Keratinocyte (primary cell): ENCODE measurements around the gene TMEM242. TPM values are rescaled to one million over a fixed set of nuclear protein-coding genes. Genes with fewer than 3 reads are reported as not detected.

Experiments
- DNase-seq: peaks from one replicate; pipeline ENCODE4 v3.0.0-alpha.2; 2011; ENCODE audit warnings: low read depth, missing footprints, low spot score
- FAIRE-seq: peaks from 2 replicates; lab custom pipeline; 2011; peaks lifted over from hg19 to GRCh38; lab: Jason Lieb, UNC
- H2AFZ ChIP-seq: 2 replicates; pipeline ENCODE4 v1.6.0; 2012; ENCODE audit warnings: low read length, control low read depth, inconsistent platforms; ENCODE audit not compliant: control insufficient read depth
- H3K27ac ChIP-seq: 2 replicates; pipeline ENCODE4 v1.5.1; 2011; ENCODE audit warnings: low read length; ENCODE audit not compliant: control insufficient read depth, insufficient read depth
- H3K27me3 ChIP-seq: 3 replicates; pipeline ENCODE4 v1.6.0; 2011; ENCODE audit warnings: low read length; ENCODE audit not compliant: control insufficient read depth, insufficient read depth; ENCODE audit errors: extremely low read depth
- H3K36me3 ChIP-seq, 2 experiments: 2 replicates in 1 of 2; 3 replicates in 1 of 2; pipeline ENCODE4 v1.5.1; 2011; ENCODE audit warnings: low read length in 2 of 2, mild to moderate bottlenecking in 1 of 2; ENCODE audit not compliant: control insufficient read depth in 2 of 2, insufficient read depth in 2 of 2; ENCODE audit errors: extremely low read depth in 1 of 2
- H3K4me1 ChIP-seq: 3 replicates; pipeline ENCODE4 v1.5.1; 2011; ENCODE audit warnings: low read length; ENCODE audit not compliant: control insufficient read depth, insufficient read depth; ENCODE audit errors: extremely low read depth
- H3K4me2 ChIP-seq: 3 replicates; pipeline ENCODE4 v1.6.0; 2011; ENCODE audit warnings: low read depth, low read length; ENCODE audit not compliant: control insufficient read depth, insufficient read depth; ENCODE audit errors: extremely low read depth
- H3K4me3 ChIP-seq, 3 experiments: fragments of 200-600 bp in 1 of 3; sonication (generic) in 1 of 3; 2 replicates in 2 of 3; 3 replicates in 1 of 3; pipeline ENCODE4 v1.5.1; 2011 to 2016; ENCODE audit warnings: low read length in 3 of 3, mild to moderate bottlenecking in 3 of 3, control low read depth in 2 of 3, inconsistent platforms in 1 of 3, low read depth in 1 of 3, mixed read lengths in 1 of 3, mixed run types in 1 of 3, moderate library complexity in 1 of 3; ENCODE audit not compliant: control insufficient read depth in 2 of 3, insufficient read depth in 2 of 3; ENCODE audit errors: extremely low read depth in 1 of 3
- H3K79me2 ChIP-seq: 2 replicates; pipeline ENCODE4 v1.6.0; 2012; ENCODE audit warnings: low read length; ENCODE audit not compliant: control insufficient read depth, insufficient read depth
- H3K9ac ChIP-seq: 3 replicates; pipeline ENCODE4 v1.6.0; 2011; ENCODE audit warnings: low read length; ENCODE audit not compliant: control insufficient read depth, insufficient read depth; ENCODE audit errors: extremely low read depth
- H3K9me1 ChIP-seq: 3 replicates; pipeline ENCODE4 v1.6.0; 2011; ENCODE audit warnings: low read length; ENCODE audit not compliant: control insufficient read depth, insufficient read depth; ENCODE audit errors: extremely low read depth
- H3K9me3 ChIP-seq: 2 replicates; pipeline ENCODE4 v1.5.1; 2012; ENCODE audit warnings: low read depth, low read length; ENCODE audit not compliant: control insufficient read depth
- H4K20me1 ChIP-seq: 3 replicates; pipeline ENCODE4 v1.6.0; 2011; ENCODE audit warnings: low read length; ENCODE audit not compliant: control insufficient read depth, insufficient read depth; ENCODE audit errors: extremely low read depth
- EZH2 ChIP-seq: IDR thresholded peaks from one replicate; pipeline ENCODE4 v1.6.1; 2012; ENCODE audit warnings: inconsistent platforms, mild to moderate bottlenecking, low read length, moderate library complexity
- dilution Hi-C: fragments of 300-500 bp; cut with MboI; formaldehyde crosslinking; loops from one replicate; pipeline ENCODE4 v1.7.0; 2020; ENCODE audit warnings: low sequenced_read_pairs; ENCODE audit not compliant: extremely low pct_ligation_motif_present
- polyA plus RNA-seq, 5 experiments: library from polyadenylated mRNA; depleted of rRNA in 3 of 5; stranded (reverse) in 3 of 5; stranded (forward) in 1 of 5; unstranded in 1 of 5; fragments of >200 nt; gene quantifications; 1 replicate in 1 of 5; 2 replicates in 3 of 5; 3 replicates in 1 of 5; pipeline versions ENCODE4 v1.2.1 to v1.2.3, GENCODE V29; 2011 to 2012; ENCODE audit warnings: missing spikeins in 2 of 5, low read depth in 1 of 5, low replicate concordance in 1 of 5
- TF ChIP-seq, protein P1 (sequence below), 3 experiments: IDR thresholded peaks in 1 of 3; conservative IDR thresholded peaks in 1 of 3; optimal IDR thresholded peaks in 1 of 3; 2 replicates in 2 of 3; 3 replicates in 1 of 3; pipeline versions ENCODE3 to v1.5.1; 2011; ENCODE audit warnings: low read length in 3 of 3, mild to moderate bottlenecking in 3 of 3, moderate library complexity in 2 of 3, control low read depth in 1 of 3, inconsistent platforms in 1 of 3; ENCODE audit not compliant: insufficient read depth in 2 of 3; ENCODE audit errors: extremely low read depth in 1 of 3

TMEM242 gene
- polyA plus RNA-seq, 1 donor (not counting 4 experiments of a cell fraction or from before 2014, with no cell fraction given), result 11.0 TPM

DNA sequence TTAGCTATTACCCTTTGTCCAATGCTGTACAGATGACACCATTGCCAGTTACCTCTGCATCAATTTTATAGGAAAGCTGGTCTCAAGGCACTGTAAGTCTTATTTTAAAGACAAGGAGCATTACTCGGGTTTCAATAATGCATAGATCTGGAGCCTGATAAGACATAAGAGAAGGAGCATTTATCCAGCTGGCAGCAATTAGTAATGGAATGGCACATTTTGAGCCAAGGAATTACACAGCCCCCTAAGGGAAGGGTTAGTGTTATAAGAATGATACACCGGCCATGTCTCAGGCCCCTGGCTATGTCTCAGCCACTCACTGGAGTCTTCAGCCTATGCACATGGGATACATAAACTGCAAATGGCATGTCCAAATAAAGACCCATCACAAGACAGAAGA lies 23.1 kb upstream of the TMEM242 start:
- H3K27me3 ChIP-seq, result peaks cover 14% of the 10 kb centered on the region

DNA sequence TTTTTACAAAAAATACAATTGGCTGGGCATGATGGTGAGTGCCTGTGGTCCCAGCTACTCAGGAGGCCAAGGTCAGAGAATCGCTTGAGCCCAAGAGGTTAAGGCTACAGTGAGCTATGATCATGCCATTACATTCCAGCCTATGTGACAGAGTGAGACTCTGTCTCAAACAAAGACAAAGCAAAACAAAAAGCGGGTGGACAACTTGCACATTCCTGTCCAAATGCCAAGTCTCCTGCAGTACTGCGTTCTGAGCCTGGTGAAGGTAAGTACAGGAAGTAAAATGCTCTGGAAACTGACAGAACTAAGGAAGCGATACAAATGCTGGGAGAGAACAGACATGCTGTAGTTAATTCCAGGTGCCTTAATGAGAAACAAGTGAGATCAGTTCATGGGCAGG lies 20.4 kb upstream of the TMEM242 start:
- dilution Hi-C loops, result no loop called here
- H3K4me1 ChIP-seq, result no peaks in the 10 kb centered on the region
- no peak overlapping the region for H3K4me3 ChIP-seq
- no peaks in the 10 kb centered on the region for H3K9me1 ChIP-seq
- no peaks in the 10 kb centered on the region for H4K20me1 ChIP-seq
- no peaks in the 10 kb centered on the region for H3K36me3 ChIP-seq
- no peaks in the 10 kb centered on the region for H3K79me2 ChIP-seq
- TF ChIP-seq EZH2, result no peak
- TF ChIP-seq, protein P1, sequence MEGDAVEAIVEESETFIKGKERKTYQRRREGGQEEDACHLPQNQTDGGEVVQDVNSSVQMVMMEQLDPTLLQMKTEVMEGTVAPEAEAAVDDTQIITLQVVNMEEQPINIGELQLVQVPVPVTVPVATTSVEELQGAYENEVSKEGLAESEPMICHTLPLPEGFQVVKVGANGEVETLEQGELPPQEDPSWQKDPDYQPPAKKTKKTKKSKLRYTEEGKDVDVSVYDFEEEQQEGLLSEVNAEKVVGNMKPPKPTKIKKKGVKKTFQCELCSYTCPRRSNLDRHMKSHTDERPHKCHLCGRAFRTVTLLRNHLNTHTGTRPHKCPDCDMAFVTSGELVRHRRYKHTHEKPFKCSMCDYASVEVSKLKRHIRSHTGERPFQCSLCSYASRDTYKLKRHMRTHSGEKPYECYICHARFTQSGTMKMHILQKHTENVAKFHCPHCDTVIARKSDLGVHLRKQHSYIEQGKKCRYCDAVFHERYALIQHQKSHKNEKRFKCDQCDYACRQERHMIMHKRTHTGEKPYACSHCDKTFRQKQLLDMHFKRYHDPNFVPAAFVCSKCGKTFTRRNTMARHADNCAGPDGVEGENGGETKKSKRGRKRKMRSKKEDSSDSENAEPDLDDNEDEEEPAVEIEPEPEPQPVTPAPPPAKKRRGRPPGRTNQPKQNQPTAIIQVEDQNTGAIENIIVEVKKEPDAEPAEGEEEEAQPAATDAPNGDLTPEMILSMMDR (optimal IDR thresholded peaks at IDR 0.05 in 1 of 3, IDR thresholded peaks at IDR 0.05 in 1 of 3, conservative IDR thresholded peaks at IDR 0.05 in 1 of 3; ENCODE audit: extremely low read depth in 1 of 3, insufficient read depth in 2 of 3, low read length in 3 of 3), result no peak
- no peak overlapping the region for H2AFZ ChIP-seq
- H3K9ac ChIP-seq, result no peak overlapping the region
- no peak for FAIRE-seq
- H3K27ac ChIP-seq, result no peak overlapping the region
- no peaks in the 10 kb centered on the region for H3K9me3 ChIP-seq
- H3K4me2 ChIP-seq, result no peak overlapping the region
- H3K27me3 ChIP-seq, result peaks cover 14% of the 10 kb centered on the region
- no peak for DNase-seq

More for the DNA sequence above, 23.1 kb upstream of the TMEM242 start:
- Histone ChIP-seq H3K79me2 (no peaks in the 10 kb centered on the region), H4K20me1 (no peaks in the 10 kb centered on the region), H3K4me3 (no peak overlapping the region), H3K36me3 (no peaks in the 10 kb centered on the region), H2AFZ (no peak overlapping the region), H3K4me2 (no peak overlapping the region), H3K27ac (no peak overlapping the region), H3K9me1 (no peaks in the 10 kb centered on the region), H3K9me3 (no peaks in the 10 kb centered on the region), H3K9ac (no peak overlapping the region), H3K4me1 (no peaks in the 10 kb centered on the region)
- no peak for DNase-seq
- no peak for TF ChIP-seq EZH2
- TF ChIP-seq, protein P1 (optimal IDR thresholded peaks at IDR 0.05 in 1 of 3, IDR thresholded peaks at IDR 0.05 in 1 of 3, conservative IDR thresholded peaks at IDR 0.05 in 1 of 3; ENCODE audit: extremely low read depth in 1 of 3, insufficient read depth in 2 of 3, low read length in 3 of 3), result no peak
- dilution Hi-C loops, result no loop called here
- no peak for FAIRE-seq
